Naive thymus-derived CD8-positive, alpha-beta T cell (primary cell): ENCODE results near the gene SEMA4C. TPM values are rescaled to one million over a fixed set of nuclear protein-coding genes. Genes with fewer than 3 reads are reported as not detected.

Experiments used
- ATAC-seq, 2 donors: fragments of 150-1000 bp; cut with Tn5 transposase in 1 of 2; sonication (Bioruptor Pico), chemical (Tn5 transposase) in 1 of 2; 1 replicate in 1 of 2; 2 replicates in 1 of 2; pipeline ENCODE4 v1.10.0; 2021; ENCODE audit warnings: mild to moderate bottlenecking in 2 of 2, moderate library complexity in 2 of 2
- POLR2A ChIA-PET: fragments of 350-600 bp; sonication (Branson Sonifier 250); formaldehyde crosslinking; loops from one replicate; lab custom pipeline; 2021; ENCODE audit warnings: antibody characterized with exemption; lab: Charles Lee
- DNase-seq, 10 donors: peaks; one replicate each; pipeline versions ENCODE4 v3.0.0 to v3.0.0-alpha.2; 2020 to 2022
- H3K27ac Mint-ChIP-seq, 10 donors: one replicate each; pipeline ENCODE4 v1.8.0; 2020 to 2022; ENCODE audit warnings: mild to moderate bottlenecking in 10 of 10, mixed read lengths in 10 of 10, moderate library complexity in 4 of 10, inconsistent platforms in 1 of 10
- H3K27me3 Mint-ChIP-seq, 5 donors: one replicate each; pipeline ENCODE4 v1.8.0; 2021 to 2022; ENCODE audit warnings: mixed read lengths in 5 of 5
- H3K36me3 Mint-ChIP-seq, 3 donors: one replicate each; pipeline ENCODE4 v1.8.0; 2020 to 2022; ENCODE audit warnings: mixed read lengths in 3 of 3, mild to moderate bottlenecking in 2 of 3, inconsistent platforms in 1 of 3
- H3K4me1 Mint-ChIP-seq, 4 donors: one replicate each; pipeline ENCODE4 v1.8.0; 2021 to 2022; ENCODE audit warnings: mixed read lengths in 4 of 4
- H3K4me3 Mint-ChIP-seq, 10 donors: one replicate each; pipeline ENCODE4 v1.8.0; 2020 to 2022; ENCODE audit warnings: mild to moderate bottlenecking in 10 of 10, mixed read lengths in 10 of 10, moderate library complexity in 6 of 10, inconsistent platforms in 1 of 10
- H3K9me3 Mint-ChIP-seq, 9 donors: one replicate each; pipeline ENCODE4 v1.8.0; 2020 to 2022; ENCODE audit warnings: mixed read lengths in 9 of 9, mild to moderate bottlenecking in 3 of 9, inconsistent platforms in 1 of 9, moderate library complexity in 1 of 9
- polyA plus RNA-seq, 3 donors: library from polyadenylated mRNA; unstranded; fragments of 300-500 nt; fragmentation: Illumina TruSeq; gene quantifications; one replicate each; pipeline ENCODE4 v1.2.3, GENCODE V29; 2021
- total RNA-seq, 8 experiments: library from RNA in 2 of 8; stranded (reverse) in 2 of 8; gene quantifications; one replicate each; pipeline ENCODE4 v1.2.3 and lab custom pipeline; 2021 to 2026

SEMA4C gene
- total RNA-seq, result 10 to 100 TPM; 35.6 to 38.6 TPM
- 1 to 10 TPM; 1.9 to 2.8 (median 2.2) TPM for polyA plus RNA-seq
- total RNA-seq (lab: John Stamatoyannopoulos, UW), result 4.8 to 88.7 (median 39.6) reads per million in 6 experiments

DNA sequence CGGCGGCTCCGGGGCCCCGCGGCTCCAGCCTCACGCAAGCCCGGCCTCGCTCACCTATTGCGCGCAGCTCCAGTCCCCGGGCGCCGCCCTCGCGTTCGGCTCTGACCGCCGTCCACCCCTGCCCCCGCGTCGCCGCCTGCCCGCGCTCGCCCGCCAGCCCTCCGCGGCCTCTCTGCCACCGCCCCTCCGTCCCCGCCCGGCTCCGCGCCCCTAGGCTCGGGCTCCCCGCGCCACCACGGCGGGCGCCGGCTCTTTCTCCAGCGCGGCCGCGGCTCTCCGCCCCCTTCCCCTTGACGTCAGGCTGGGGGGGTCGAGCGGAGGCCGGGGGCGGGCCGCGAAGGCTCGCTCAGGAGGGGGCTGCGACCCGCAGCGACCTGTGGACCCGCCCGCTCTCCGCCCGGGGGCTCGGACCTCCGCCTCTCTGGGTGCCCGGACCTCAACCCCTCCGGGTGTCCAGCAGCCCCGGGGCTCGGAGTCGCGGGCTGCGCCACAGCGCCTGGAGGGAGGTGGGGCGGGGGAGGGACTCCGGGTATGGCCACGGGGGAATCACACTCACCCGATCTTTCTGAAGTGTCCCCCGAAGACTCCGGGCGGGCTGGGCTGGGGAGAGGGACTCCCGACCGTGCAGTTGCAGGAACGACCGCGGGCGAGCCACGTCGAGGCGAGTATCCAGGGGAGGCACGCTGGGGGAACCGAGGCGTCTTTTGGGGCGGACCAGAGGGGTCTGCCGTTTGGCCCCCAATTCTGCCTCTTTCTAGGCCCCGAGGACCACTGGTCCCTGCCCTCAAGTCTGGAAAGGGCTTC is at the start of gene SEMA4C:
TSS of gene SEMA4C (minus strand) at position 259 of the 804 bp plus-strand sequence. CDS start 2,194 bp downstream, outside the sequence.
- ATAC-seq (peak; percentile 54 to 57), DNase-seq (peak; percentile 50 to 76 (median 68))
- POLR2A ChIA-PET, result interaction anchor here (0.6 to 5.7 kb wide), 19 partner anchors 10 to 93 kb away, joined by 3 to 62 read pairs (median 7); partner anchors contain the start of gene ANKRD39
- Mint-ChIP-seq H3K27me3 (no peaks in the 10 kb centered on the region), H3K9me3 (no peaks in the 10 kb centered on the region), H3K27ac (peak within 1 kb of the TSS; percentile 79 to 97 (median 94)), H3K4me1 (peaks cover 20 to 60% (median 49%) of the 10 kb centered on the region in 4 donors), H3K36me3 (peaks cover 0 to 11% (median 2%) of the 10 kb centered on the region in 3 donors), H3K4me3 (peak within 1 kb of the TSS; percentile 79 to 94 (median 90))

GRCh38 chr2:96918754-96919550 is 49.1 kb upstream of the SEMA4C start:
- H3K27ac Mint-ChIP-seq, result peak overlapping the region in 5 of 10 donors; percentile 26 to 68 (median 40)
- H3K4me1 Mint-ChIP-seq, result peaks cover 20 to 68% (median 48%) of the 10 kb centered on the region in 4 donors
- no peaks in the 10 kb centered on the region for H3K27me3 Mint-ChIP-seq
- ATAC-seq, result no peak
- DNase-seq, result no peak
- peaks cover 0 to 18% (median 5%) of the 10 kb centered on the region in 9 donors for H3K9me3 Mint-ChIP-seq
- peaks cover 4 to 22% (median 4%) of the 10 kb centered on the region in 3 donors for H3K36me3 Mint-ChIP-seq
- POLR2A ChIA-PET, result no interaction called here
- no peak overlapping the region for H3K4me3 Mint-ChIP-seq

- POLR2A ChIA-PET, result interaction anchor here (0.7 to 1.7 kb wide), 2 partner anchors 20 to 118 kb away, joined by 3 read pairs; no protein-coding TSS in a partner anchor
- H3K27me3 Mint-ChIP-seq, result no peaks in the 10 kb centered on the region
- peaks cover 0 to 18% (median 5%) of the 10 kb centered on the region in 9 donors for H3K9me3 Mint-ChIP-seq
- H3K36me3 Mint-ChIP-seq, result peaks cover 4 to 22% (median 4%) of the 10 kb centered on the region in 3 donors
- no peak overlapping the region for H3K4me3 Mint-ChIP-seq
- no peak for ATAC-seq
- no peak for DNase-seq
- H3K27ac Mint-ChIP-seq, result peak overlapping the region in 2 of 10 donors; percentile 26 to 40
- H3K4me1 Mint-ChIP-seq, result peaks cover 22 to 68% (median 50%) of the 10 kb centered on the region in 4 donors
Observed at GRCh38 chr2:96918092-96918753, 48.3 kb upstream of the SEMA4C start.

DNA sequence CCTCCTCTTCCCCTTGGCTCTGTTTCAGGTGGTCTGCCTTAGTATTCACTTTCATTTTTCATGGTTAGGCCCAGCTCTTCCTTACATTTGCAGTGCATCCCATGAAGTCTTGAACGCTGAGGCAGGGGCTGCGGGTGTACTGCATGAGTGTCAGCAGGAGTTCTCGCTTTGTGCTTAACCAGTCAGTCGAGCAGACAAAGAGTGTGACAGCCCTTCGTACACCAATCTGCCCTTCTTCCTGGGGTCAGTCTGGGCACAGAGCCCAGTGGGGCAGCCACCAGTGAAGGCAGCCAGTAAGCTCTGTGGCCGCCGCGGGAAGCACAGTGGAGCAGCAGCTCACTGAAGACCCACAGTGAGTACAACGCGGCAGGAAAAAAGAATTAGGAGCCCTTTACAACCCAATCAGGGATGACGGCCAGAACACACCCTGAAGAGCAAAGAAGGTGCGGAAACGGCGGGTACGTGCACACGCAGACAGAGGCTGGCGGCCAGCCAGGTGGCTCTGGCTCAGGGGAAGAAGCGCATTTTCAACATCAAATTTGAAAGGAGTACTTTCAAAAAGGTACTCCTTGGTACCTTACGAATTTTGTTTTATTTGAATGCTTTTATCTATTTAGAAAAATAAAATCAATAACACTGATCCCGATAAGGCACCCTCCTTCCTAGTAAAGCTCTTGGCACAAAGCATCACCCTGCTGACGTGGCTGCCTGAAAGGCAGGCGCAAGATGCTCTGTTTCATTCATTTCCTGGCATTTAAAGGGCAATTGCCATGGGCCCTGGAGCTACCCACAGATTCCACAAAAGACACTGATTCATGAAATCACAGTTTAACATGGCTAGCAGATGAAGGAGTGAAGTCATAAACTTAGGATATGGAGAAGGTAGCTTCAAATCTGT is 47.0 kb upstream of the SEMA4C start:
- Mint-ChIP-seq H3K27ac (peak overlapping the region in 9 of 10 donors; percentile 20 to 72 (median 48)), H3K36me3 (peaks cover 4 to 22% (median 4%) of the 10 kb centered on the region in 3 donors), H3K4me1 (peaks cover 29 to 70% (median 58%) of the 10 kb centered on the region in 4 donors), H3K9me3 (peaks cover 0 to 18% (median 5%) of the 10 kb centered on the region in 9 donors), H3K27me3 (no peaks in the 10 kb centered on the region), H3K4me3 (peak overlapping the region in 2 of 10 donors; percentile 13 to 19)
- ATAC-seq (no peak), DNase-seq (no peak)
- POLR2A ChIA-PET, result interaction anchor here (1.1 to 6.7 kb wide), 6 partner anchors 9 to 48 kb away, joined by 3 to 79 read pairs (median 4); partner anchors contain the start of gene SEMA4C

- peaks cover 34 to 71% (median 58%) of the 10 kb centered on the region in 4 donors for H3K4me1 Mint-ChIP-seq
- ATAC-seq (no peak), DNase-seq (no peak)
- POLR2A ChIA-PET, result interaction anchor here (1.1 to 6.7 kb wide), 6 partner anchors 9 to 47 kb away, joined by 4 to 79 read pairs (median 6); partner anchors contain the start of gene SEMA4C
- H3K9me3 Mint-ChIP-seq, result peaks cover 0 to 18% (median 5%) of the 10 kb centered on the region in 9 donors
- no peaks in the 10 kb centered on the region for H3K27me3 Mint-ChIP-seq
- H3K4me3 Mint-ChIP-seq, result peak overlapping the region in 5 of 10 donors; percentile 7 to 52 (median 26)
- peak overlapping the region in 7 of 10 donors; percentile 46 to 73 (median 70) for H3K27ac Mint-ChIP-seq
- peaks cover 4 to 22% (median 4%) of the 10 kb centered on the region in 3 donors for H3K36me3 Mint-ChIP-seq
Observed at GRCh38 chr2:96916156-96916630, 46.3 kb upstream of the SEMA4C start.

DNA sequence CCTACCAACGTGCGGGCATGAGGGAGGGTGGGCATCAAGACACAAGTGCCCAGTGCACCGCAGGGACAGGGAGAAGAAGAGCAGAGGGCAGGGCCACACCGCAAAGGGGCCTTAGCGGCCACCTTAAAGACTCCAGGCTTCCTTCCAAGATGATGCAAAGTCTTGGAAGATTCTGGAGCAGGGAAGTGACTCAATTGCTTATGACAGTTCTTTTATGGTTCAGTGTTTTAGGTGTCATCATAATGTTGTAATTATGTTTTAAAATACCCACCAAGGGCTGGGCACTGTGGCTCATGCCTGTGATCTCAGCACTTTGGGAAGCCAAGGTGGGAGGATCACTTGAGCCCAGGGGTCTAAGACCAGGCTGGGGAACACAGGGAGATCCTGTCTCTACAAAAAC is 44.5 kb upstream of the SEMA4C start:
- Mint-ChIP-seq H3K9me3 (peaks cover 0 to 18% (median 5%) of the 10 kb centered on the region in 9 donors), H3K4me1 (peaks cover 37 to 76% (median 69%) of the 10 kb centered on the region in 4 donors), H3K36me3 (peaks cover 4 to 21% (median 4%) of the 10 kb centered on the region in 3 donors), H3K4me3 (peak overlapping the region; percentile 73 to 95 (median 88)), H3K27me3 (no peaks in the 10 kb centered on the region), H3K27ac (peak overlapping the region; percentile 87 to 98 (median 96))
- POLR2A ChIA-PET, result interaction anchor here (0.7 to 6.7 kb wide), 9 partner anchors 10 to 705 kb away, joined by 4 to 79 read pairs (median 13); partner anchors contain the start of genes ANKRD39 and SEMA4C
- ATAC-seq, result no peak
- no peak for DNase-seq

DNA sequence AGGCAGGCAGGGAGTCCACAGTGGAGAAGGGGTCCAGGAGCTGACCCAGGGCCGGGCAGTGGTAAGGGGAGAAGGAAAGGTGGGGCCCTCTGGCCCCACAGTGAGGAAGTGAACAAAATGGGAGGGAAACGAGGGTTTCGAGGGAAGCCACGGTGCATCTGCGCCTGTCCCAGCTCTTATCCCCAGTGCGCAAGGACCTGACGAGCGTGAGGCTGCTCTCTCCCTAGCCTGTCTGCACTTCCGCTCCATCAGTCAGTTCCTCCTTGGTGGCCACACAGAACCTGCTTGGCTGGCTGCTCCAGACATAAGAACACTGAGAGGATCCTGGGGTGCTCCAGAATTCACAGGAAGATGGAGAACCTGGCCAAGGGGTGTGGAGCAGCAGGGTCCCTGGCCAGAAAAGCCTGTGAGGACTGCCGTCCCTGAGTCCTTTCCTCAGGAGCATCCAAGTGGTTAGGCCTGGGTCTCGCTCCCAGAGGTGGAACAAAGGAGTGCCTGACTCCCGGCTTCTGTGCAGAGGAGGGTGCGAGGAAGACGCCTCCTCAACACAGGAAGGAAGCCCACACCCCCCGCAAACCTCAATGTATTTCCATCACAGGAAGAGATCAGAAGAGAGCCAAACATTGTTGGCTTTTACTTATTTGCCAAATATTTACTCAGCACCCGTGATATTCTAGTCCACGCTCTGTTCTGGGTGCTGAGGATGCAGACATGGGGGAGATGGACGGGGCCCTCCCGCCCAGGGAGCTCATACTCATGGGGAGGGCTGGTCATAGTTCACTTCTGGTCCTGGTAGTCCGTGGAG is 43.7 kb upstream of the SEMA4C start:
- DNase-seq, result peak; percentile 26 to 78 (median 44)
- ATAC-seq, result peak; percentile 82 to 85
- Mint-ChIP-seq H3K9me3 (peaks cover 0 to 17% (median 5%) of the 10 kb centered on the region in 9 donors), H3K4me3 (peak overlapping the region; percentile 73 to 95 (median 88)), H3K4me1 (peaks cover 37 to 79% (median 66%) of the 10 kb centered on the region in 4 donors), H3K36me3 (peaks cover 0 to 20% (median 4%) of the 10 kb centered on the region in 3 donors), H3K27ac (peak overlapping the region; percentile 87 to 98 (median 96)), H3K27me3 (no peaks in the 10 kb centered on the region)
- POLR2A ChIA-PET, result interaction anchor here (0.8 to 6.7 kb wide), 13 partner anchors 9 to 56 kb away, joined by 3 to 79 read pairs (median 6); partner anchors contain the start of genes ANKRD39 and SEMA4C

DNA sequence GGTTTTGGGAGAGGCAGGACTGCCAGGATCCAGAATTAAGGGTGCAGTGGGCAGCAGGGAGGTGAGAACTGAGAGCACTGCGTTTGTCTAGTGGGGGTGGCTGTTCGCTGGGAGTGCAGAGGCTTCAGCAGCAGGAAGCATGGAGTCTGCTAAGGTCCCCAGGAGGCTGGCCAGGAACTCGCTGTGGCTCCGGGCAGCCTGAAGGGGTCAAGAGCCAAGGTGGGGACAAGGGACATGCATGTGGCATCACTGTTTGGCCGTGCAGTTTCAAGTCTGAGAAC is 43.2 kb upstream of the SEMA4C start:
- Mint-ChIP-seq H3K4me1 (peaks cover 36 to 76% (median 64%) of the 10 kb centered on the region in 4 donors), H3K27ac (peak overlapping the region; percentile 87 to 98 (median 96)), H3K27me3 (no peaks in the 10 kb centered on the region), H3K9me3 (peaks cover 0 to 16% (median 5%) of the 10 kb centered on the region in 9 donors), H3K4me3 (peak overlapping the region; percentile 73 to 95 (median 88)), H3K36me3 (peaks cover 0 to 15% (median 4%) of the 10 kb centered on the region in 3 donors)
- ATAC-seq (peak in 1 of 2 donors; percentile 13), DNase-seq (no peak)
- POLR2A ChIA-PET, result interaction anchor here (0.8 to 6.7 kb wide), 11 partner anchors 9 to 55 kb away, joined by 3 to 79 read pairs (median 12); partner anchors contain the start of genes ANKRD39 and SEMA4C

DNA sequence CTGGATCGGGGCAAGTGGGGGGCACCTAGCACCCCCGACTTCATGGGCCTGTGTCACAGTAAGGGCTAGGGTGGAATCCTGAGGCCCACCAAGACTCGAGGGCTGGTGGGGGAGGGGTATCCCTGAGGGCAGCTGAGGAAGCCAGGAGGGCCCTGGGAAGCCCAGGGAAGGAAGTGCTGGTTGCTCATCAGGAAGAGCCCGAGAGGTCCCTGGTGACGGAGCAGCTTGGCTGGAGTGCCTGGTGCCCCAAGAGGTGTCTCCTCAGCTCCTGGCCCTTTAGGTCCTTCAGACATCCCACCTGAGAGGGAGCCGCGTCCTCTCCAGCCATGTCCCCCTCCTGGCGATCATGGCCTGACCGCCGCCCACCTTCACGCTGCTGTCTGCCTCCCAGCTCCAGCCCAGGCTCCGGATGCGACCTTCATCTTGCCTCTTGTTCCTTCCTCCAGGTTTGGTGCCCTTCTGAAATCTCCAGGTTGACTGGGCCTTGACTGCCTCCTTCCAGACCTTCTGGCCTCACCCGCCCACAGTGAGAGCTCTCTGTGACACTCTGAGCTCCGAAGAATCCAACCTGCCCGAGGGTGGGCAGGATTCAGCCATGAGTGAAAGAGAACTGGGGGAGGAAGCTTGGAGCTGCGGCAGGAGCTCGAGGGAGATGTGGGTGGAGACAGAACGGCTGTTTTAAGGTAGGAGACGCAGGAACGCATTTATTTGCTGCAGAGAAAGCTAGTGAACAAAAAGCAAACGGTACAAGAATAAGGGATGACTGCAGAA is 42.7 kb upstream of the SEMA4C start:
- H3K27me3 Mint-ChIP-seq, result no peaks in the 10 kb centered on the region
- peak overlapping the region; percentile 59 to 98 (median 96) for H3K27ac Mint-ChIP-seq
- peak overlapping the region; percentile 73 to 95 (median 88) for H3K4me3 Mint-ChIP-seq
- ATAC-seq, result no peak
- peaks cover 0 to 14% (median 5%) of the 10 kb centered on the region in 9 donors for H3K9me3 Mint-ChIP-seq
- peaks cover 34 to 74% (median 64%) of the 10 kb centered on the region in 4 donors for H3K4me1 Mint-ChIP-seq
- DNase-seq, result no peak
- H3K36me3 Mint-ChIP-seq, result peaks cover 0 to 13% (median 4%) of the 10 kb centered on the region in 3 donors
- POLR2A ChIA-PET, result interaction anchor here (0.9 to 6.7 kb wide), 12 partner anchors 8 to 54 kb away, joined by 3 to 79 read pairs (median 12); partner anchors contain the start of genes ANKRD39 and SEMA4C
